Stimulated activated CD4-positive, alpha-beta T cell treated with anti-CD3 and anti-CD28 coated beads, TNF-alpha, amount 100 ng/mL, for 1 hour (primary cell): ENCODE measurements around the gene ACSM6.
"Not testable (repeated sequence)": the region's sequence is repeated elsewhere in the genome, so short reads cannot be mapped to it uniquely, and the experiment has no call there.

Source experiments
- DNase-seq, 3 donors: peaks; one replicate each; pipeline ENCODE4 v3.0.0-alpha.2; 2020; ENCODE audit warnings: low read depth in 3 of 3, low spot score in 1 of 3

ACSM6 gene

GRCh38 chr10:95214369-95214768 is 20.3 kb downstream of the ACSM6 start:
- no peak for DNase-seq

- DNase-seq = no peak
Measured at GRCh38 chr10:95214793-95215192, 20.8 kb downstream of the ACSM6 start.

GRCh38 chr10:95217476-95217875 is 23.4 kb downstream of the ACSM6 start:
- no peak for DNase-seq

- DNase-seq = no peak
Measured at GRCh38 chr10:95220539-95220938, 26.5 kb downstream of the ACSM6 start.

- DNase-seq = no peak
Measured at GRCh38 chr10:95221124-95221523, 27.1 kb downstream of the ACSM6 start.

- DNase-seq = no peak
Measured at GRCh38 chr10:95225136-95225535, 31.1 kb downstream of the ACSM6 start.

GRCh38 chr10:95228934-95229723 is 35.1 kb downstream of the ACSM6 start:
- not testable (repeated sequence) for DNase-seq

- no peak for DNase-seq
Measured at GRCh38 chr10:95229724-95230627, 35.9 kb downstream of the ACSM6 start.

- peak in 2 of 3 donors; percentile 21 to 22 for DNase-seq
Measured at GRCh38 chr10:95230677-95231586, 36.9 kb downstream of the ACSM6 start.

- DNase-seq = no peak
Measured at GRCh38 chr10:95233377-95234034, 39.5 kb downstream of the ACSM6 start.

GRCh38 chr10:95234951-95235350 is 40.9 kb downstream of the ACSM6 start:
- DNase-seq = no peak

- DNase-seq = no peak
Measured at GRCh38 chr10:95235676-95236067, 41.6 kb downstream of the ACSM6 start.

GRCh38 chr10:95236068-95236903 is 42.2 kb downstream of the ACSM6 start:
- DNase-seq = no peak

- DNase-seq = no peak
Measured at GRCh38 chr10:95237376-95238170, 43.5 kb downstream of the ACSM6 start.

GRCh38 chr10:95240096-95240495 is 46.1 kb downstream of the ACSM6 start:
- not testable (repeated sequence) for DNase-seq

GRCh38 chr10:95240811-95241210 is 46.8 kb downstream of the ACSM6 start:
- DNase-seq = no peak

- DNase-seq = no peak
Measured at GRCh38 chr10:95241533-95241932, 47.5 kb downstream of the ACSM6 start.

- no peak for DNase-seq
Measured at GRCh38 chr10:95242581-95243317, 48.7 kb downstream of the ACSM6 start.
